Hypothalamus (tissue), 51 donors: ENCODE results near the gene TTLL7.

Experiments
- DNase-seq, 51 donors: peaks; one replicate each; lab custom pipeline; 2025; lab: John Stamatoyannopoulos, UW

The TTLL7 gene, protein sequence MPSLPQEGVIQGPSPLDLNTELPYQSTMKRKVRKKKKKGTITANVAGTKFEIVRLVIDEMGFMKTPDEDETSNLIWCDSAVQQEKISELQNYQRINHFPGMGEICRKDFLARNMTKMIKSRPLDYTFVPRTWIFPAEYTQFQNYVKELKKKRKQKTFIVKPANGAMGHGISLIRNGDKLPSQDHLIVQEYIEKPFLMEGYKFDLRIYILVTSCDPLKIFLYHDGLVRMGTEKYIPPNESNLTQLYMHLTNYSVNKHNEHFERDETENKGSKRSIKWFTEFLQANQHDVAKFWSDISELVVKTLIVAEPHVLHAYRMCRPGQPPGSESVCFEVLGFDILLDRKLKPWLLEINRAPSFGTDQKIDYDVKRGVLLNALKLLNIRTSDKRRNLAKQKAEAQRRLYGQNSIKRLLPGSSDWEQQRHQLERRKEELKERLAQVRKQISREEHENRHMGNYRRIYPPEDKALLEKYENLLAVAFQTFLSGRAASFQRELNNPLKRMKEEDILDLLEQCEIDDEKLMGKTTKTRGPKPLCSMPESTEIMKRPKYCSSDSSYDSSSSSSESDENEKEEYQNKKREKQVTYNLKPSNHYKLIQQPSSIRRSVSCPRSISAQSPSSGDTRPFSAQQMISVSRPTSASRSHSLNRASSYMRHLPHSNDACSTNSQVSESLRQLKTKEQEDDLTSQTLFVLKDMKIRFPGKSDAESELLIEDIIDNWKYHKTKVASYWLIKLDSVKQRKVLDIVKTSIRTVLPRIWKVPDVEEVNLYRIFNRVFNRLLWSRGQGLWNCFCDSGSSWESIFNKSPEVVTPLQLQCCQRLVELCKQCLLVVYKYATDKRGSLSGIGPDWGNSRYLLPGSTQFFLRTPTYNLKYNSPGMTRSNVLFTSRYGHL

DNA sequence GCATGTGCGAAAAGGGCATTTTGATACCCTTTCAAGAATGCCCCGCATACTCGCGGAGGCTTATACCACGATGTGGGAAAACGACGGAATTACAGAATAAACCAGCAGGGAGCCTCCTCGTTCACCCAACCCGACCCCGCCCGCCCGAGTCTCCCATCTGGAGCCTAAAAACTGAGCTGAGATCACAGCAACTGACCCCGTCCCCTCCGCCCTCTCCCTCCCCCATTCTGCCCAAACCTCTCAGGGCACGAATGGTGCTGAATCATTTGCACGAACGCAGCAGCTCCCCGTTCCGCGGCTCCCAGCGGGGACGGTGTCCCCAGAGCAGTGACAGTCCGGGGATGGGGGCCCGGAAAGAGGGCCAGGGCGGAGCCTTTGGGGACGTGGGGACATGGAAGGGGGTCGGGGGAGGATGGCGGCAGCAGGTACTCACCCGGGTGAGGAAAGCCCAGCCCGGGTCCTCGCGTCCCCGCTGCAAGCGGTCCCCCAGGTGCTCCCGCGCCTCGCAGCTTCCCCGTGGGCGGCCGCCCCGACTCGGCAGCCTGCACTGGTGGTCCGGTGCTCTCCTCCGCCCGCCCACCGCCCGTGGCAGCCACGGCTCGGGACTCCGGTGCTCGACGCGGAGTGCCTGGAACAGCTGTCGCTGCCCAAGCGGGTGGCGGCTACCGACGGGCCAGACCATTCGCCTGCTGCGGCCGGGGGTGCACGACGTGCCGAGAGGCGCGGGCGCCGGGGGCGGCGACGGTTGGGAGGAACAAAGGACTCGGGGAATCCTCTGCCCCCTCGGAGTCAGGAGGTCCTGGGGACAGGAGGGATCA lies at the start of gene TTLL7:
TTLL7 (minus strand) TSS at position 635 of the 818 bp plus-strand sequence. CDS start 46,921 bp downstream, outside the sequence.
- peak; percentile 48 to 97 (median 84) for DNase-seq

DNA sequence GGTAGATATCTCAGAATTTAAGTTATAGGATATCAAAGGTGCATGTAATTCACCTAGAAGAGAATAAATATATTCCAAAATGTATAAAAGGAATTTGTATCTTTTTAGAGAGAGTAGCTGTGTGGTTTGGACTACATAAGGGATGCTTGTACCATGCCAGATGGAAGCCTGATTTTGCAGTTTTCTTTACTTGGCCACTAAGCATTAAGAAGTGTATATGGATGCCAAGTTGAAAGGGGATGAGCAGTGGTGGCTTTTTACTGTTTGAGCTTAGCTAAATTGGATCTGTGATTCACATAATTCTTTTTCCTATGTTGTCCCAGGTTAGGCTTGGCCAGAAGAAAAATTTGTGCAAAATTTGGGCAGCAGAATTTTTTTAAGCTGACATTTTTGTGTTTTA lies 43.5 kb upstream of the TTLL7 start:
- DNase-seq, result no peak

DNA sequence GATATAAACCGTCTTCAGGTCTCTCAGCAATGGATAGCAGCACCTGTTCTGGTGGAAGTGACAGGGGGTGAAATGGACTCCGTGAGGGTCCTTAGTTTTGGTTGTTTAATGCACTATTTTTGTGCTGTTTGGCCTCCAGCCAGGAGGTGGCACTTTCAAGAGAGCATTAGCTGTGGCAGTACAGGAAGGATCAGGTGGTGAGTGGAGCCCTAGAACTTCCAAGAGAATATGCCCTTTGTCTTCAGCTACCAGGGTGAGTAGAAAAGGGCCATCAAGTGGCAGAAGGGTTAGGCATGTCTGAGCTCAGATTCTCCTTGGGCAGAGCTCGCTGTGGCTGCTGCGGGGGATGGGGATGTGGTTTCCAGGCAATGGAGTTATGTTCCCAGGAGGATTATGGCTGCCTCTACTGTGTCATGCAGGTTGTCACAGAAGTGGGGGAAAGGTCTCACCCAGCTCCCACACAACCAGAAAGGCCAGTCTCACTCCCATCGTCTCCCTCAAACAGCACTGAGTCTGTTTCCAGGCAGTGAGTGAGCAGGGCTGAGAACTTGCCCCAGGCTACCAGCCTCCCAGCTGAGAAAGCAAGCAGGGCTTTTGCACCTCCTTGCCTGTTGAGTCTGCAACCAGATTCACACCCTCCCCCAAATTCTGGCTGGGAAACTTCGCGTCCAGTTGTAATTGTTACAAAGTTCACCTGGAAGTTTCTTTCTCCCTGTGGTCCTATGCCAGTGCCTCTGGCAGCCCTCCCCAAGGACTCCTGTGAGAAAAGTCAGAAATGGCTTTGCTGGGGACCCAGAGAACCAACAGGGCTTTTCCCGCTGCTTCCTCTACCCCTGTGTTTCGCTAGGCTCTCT lies 39.1 kb upstream of the TTLL7 start:
- no peak for DNase-seq

DNA sequence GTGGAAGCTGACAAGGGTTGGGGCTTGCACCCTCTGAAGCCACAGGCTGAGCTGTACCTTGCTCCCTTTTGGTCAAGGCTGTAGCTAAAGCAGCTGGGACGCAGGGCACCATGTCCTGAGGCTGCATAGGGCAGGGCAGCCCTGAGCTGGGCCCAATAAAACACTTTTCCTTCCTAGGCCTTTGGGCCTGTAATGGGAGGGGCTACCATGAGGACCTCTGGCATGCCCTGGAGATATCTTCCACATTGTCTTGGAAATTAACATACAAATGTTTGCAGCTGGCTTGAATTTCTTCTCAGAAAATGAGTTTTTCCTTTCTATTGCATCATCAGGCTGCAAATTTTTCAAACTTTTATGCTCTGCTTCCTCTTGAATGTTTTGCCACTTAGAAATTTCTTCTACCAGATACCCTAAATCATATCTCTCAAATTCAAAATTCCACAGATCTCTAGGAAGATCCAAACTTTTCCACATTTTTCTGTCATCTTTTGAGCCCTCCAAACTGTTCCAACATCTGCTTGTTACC lies 32.9 kb upstream of the TTLL7 start:
- DNase-seq, result no peak

DNA sequence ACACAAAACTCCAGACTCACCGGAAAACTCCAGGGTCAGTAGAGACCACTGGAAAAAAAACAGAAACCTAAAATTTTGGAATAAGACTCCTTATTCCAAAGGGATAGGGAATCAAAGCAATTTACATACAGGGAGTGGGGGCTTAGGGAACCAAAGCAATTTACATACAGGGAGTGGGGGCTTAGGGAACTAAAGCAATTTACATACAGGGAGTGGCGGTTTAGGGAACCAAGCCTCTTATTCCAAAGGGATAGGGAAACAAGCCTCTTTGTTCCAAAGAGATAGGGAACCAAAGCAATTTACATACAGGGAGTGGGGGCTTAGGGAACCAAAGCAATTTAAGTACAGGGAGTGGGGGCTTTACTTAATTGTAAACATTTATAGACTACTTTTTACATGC lies 28.4 kb upstream of the TTLL7 start:
- no peak for DNase-seq

DNA sequence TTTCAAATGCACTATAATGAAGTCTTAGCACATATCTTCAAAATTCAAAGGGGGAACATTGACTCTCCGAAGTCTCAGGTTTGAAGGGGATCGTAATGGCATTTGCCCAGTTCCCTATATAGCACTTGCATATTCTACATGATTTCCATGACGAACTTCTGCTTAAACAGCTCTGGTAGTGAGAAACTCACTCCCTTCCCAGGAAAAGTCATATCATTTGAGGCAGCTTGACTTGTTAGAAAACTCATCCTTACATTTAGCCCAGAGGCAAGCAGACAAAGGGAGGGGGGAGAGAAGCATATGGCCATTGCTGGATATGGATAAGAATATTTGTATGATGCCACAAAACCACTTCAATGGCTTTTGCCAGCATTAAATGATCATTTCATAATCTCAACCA lies 27.0 kb upstream of the TTLL7 start:
- no peak for DNase-seq

DNA sequence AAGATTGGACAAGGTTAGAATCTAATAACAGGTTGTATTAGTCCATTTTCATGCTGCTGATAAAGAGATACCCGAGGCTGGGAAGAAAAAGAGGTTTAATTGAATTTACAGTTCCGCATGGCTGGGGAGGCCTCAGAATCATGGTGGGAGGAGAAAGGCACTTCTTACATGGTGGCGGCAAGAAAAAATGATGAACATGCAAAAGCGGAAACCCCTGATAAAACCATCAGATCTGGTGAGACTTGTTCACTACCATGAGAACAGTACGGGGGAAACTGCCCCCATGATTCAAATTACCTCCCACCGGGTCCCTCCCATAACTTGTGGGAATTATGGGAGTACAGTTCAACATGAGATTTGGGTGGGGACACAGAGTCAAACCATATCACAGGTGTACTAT lies 22.9 kb upstream of the TTLL7 start:
- DNase-seq, result no peak

DNA sequence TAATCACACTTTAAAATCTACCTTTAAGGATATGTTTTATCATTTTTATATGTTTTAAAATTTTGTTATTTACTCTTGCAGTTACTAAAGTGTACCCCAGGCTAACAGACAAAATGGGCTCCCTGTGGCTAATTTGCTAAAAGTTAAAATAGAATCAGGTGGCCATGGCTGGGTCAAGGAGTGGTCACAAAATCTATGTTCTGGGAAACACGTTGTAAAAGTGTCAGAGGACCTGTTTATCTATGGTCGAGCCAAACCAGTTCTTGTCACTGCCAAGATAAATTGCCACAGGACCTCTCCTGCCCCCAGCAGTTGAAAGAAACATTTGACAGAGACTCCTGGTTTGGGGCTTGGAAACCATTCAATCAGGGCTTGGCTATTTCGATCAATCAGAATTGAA lies 21.2 kb upstream of the TTLL7 start:
- no peak for DNase-seq

DNA sequence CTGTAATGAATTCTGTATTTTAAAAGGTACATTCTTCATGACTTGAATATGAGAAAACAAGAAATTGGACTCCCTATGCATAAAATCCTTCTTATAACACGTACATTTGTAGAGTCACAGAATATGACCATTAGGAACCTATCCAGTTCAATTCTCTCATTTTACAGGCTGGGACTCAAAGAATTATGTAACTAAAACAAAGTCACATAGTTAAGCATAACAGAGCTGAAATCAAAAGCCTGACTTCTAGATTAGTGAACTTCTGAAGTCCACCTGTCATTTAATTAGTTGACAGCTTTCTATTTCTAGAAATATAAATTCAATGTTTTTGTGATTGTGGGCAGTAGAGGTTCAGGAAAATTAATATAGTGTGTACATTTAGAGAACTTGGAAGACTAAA lies 20.3 kb upstream of the TTLL7 start:
- DNase-seq, result no peak

DNA sequence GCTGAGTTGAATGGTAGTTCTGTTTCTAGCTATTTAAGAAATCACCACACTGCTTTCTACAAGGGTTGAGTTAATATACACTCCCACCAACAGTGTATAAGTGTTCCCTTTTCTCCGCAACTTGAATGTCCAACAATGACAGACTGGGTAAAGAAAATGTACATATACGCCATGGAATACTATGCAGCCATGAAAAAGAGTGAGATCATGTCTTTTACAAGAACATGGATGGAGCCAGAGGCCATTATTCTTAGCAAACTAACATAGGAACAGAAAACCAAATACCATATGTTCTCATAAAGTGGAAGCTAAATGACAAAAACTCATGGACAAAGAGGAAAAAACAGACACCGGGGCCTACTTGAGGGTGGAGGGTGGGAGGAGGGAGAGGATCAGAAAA lies 14.8 kb upstream of the TTLL7 start:
- no peak for DNase-seq

DNA sequence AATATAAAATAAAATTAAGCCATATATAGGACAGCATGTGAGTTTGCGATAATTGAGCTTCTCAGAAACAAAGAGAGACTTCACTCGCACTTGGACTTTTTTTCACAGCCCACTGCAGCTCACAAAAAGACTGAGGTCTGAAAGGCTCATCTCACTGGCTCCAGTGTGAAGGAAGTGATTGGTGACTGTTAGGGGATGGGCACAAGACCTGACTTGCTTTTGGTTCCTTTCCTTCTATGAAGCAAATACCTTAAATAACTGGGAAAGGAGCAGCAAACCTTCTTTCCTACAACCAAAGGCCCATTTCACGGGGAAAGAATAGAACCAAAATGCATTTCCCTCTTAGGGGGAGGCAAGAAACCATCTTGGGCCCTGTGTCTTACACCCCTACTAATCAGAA lies 13.1 kb upstream of the TTLL7 start:
- DNase-seq, result no peak

DNA sequence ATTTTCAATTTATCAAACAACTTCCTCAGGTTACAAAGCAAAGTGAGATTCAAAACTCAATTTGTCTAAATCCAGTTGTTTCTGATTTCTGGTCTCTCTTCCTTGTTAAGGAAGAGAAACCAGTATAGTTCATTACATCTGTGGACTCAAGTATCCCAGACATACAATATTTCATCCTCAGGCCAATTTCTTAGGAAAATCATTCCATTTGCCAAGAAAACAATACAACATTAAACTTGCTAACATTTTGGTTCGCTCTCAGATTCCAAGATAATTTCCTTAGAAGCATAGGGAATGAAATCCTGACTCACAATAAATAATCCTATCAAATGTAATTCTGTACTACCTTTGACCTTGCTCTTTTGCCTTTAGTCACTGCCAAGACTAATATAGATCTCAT lies 11.2 kb upstream of the TTLL7 start:
- DNase-seq, result no peak

DNA sequence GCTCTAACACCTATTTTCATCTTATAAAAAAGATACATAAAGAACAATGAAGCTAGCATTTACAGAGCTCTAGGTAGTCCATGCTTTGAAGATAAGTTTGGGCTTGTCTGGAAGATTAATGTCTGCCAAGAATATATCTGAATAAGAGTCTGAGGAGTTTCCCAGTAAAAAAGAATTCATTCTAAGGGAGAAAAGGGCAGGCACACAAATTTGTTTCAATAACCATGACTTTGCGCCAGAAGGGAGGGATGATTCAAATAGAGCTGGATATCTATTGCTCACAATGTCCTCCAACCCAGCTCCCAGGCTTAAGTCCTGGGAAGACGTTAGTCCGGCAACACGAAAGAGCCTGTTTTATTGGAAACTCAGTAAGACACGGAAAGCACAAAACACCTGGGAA lies 9.7 kb upstream of the TTLL7 start:
- DNase-seq, result no peak

DNA sequence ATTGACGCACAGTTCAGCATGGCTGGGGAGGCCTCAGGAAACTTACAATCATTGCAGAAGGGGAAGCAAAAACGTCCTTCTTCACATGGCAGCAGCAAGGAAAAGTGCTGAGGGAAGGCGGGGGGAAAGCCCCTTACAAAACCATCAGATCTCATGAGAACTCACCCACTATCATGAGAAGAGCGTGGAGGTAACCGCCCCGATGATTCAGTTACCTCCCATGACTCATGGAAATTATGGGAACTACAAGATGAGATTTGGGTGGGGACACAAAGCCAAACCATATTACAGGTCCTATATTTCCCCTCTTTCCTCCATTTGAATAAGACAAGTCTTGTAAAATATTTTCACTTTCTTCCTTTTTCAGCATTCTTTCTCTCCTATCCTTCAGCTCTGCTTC lies 7.7 kb upstream of the TTLL7 start:
- no peak for DNase-seq

DNA sequence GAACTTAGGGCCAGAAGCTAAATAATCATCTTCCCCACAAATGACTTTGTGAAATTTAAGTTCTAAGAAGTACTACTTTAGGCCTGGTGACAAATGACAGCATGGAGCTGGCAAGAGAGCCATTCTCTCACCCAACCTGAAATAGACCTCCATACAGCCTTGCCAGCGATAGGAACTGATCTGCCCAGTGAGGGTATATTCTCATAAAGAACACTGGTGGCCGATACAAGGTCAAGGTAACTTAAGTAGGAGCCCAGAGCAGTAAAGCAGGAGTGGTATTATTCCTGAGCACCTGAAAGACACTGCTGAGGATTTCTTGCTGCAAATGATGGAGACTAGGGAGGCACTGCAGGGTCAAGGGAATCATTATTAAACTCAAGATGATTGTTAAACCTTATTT lies 2.6 kb upstream of the TTLL7 start:
- peak in 1 of 51 donors; percentile 45 for DNase-seq

DNA sequence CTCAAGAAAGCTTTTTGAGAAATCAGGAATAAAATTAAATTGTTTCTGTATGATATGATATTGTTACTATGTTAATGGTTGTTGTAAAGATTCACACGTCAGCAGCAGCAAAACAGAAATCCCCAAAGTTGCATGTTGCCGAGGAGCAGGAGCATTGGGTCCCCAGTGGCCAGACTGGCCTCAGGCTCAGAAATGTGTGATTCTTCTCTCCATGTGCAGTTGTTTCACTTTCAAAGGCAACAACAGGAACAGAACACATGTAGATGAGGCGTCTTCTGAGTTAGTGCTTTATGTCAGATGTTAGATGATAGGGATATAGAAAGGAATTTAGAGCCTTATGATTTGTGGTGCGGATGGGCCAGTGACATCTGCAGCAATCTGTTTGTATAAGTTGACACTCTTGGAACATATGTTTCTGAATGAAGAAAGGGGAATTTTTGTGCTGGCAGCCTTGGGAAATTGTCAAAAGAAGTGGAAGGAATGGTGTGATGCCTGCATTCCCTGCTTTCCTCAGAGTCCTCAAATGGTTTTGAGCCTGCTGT lies 2.1 kb upstream of the TTLL7 start:
- peak in 5 of 51 donors; percentile 4 to 63 (median 16) for DNase-seq

DNA sequence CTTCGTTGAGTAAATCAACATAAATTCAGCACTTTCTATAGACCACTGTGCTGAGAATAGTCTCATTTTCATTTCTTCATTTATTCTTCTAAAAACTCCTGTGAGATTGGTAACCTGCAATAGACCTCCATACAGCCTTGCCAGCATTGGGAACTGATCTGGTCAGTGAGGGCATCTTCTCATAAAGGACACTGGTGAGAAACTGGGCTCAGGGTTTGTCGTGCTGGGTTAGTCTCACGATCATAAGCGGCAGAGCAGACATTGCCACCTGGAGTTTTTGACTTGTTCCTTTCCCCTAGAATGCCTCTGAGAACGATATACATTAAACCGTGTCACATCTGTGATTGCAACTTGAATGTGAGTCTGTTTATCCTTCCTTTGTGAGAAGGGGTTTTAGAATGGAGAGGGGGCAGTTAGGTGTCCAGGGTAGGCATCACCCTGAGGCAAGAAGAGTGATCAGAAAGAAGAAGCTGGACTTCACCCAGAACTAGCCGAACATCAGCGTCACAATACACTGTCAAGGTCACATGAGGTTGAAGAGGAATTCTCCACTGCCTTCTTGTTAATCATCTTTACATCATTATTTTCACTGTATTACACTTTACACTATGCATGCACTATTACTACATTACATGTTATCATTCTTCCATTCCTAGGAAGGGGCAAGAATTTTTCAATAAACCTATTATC lies 1.4 kb upstream of the TTLL7 start:
- peak in 3 of 51 donors; percentile 8 to 40 (median 39) for DNase-seq

DNA sequence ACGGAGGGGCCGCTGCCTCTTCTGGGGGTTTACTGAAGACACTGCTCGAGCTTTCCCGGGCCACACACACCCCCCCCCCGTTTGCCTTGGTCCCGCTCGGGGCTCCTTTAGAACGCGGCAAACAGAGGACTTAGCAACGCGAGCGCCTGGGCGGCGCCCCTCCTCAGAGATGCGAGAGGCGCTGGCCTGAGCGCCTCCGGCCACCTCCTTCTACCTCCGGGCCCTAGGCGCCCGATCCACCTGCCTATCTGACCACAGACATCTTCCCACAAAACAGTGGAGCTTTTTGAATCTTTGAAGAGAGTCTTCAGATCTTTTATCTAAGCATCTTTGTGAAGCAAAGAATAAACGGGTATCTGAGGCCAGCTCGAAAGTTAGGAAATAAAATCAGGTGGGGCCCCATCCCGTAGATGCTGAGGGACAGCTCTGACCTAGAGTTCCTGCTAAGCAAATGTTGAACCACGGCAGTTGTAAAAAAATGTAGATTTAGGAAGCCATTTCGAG lies 436 bp upstream of the TTLL7 start:
- peak in 39 of 51 donors; percentile 48 to 97 (median 86) for DNase-seq

DNA sequence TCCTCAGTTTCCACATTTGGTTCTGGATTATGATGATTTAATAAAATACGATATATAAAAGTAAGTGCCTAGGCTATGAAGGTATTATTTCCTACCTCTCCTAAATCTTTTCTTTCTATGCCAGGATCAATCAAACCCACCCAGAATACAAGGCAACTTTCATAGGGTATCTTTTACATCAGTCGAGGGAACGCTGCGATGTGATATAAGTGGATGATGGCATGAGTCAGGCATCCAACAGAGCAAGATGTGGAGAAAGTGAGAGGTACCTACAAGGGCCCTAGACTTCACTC lies 781 bp downstream of the TTLL7 start:
- DNase-seq, result no peak
